Adrenal gland (tissue), 12 donors: ENCODE data around the gene CLCF1. TPM values are rescaled to one million over a fixed set of nuclear protein-coding genes. Genes with fewer than 3 reads are reported as not detected.

ENCODE experiments used
- DNase-seq, 7 donors: peaks; one replicate each; pipeline ENCODE4 v3.0.0-alpha.2; 2019 to 2020
- H3K27ac ChIP-seq, 5 donors: fragments of 200-600 bp; sonication (generic) in 4 of 5; 1 replicate in 3 of 5; 2 replicates in 2 of 5; pipeline versions ENCODE4 v1.5.1 to v1.8.0; 2016 to 2020; ENCODE audit warnings: mild to moderate bottlenecking in 1 of 5
- H3K27me3 ChIP-seq: fragments of 200-600 bp; 2 replicates; pipeline ENCODE4 v1.8.0; 2021
- H3K36me3 ChIP-seq, 2 donors: fragments of 200-600 bp; replicated peaks in 1 of 2; 1 replicate in 1 of 2; 2 replicates in 1 of 2; pipeline versions ENCODE4 v1.5.1 to v1.8.0; 2018 to 2022
- H3K4me1 ChIP-seq, 2 donors: fragments of 200-600 bp; replicated peaks in 1 of 2; 1 replicate in 1 of 2; 2 replicates in 1 of 2; pipeline versions ENCODE4 v1.5.1 to v1.8.0; 2018 to 2021
- H3K4me3 ChIP-seq, 4 donors: fragments of 200-600 bp; sonication (generic) in 3 of 4; one replicate each; pipeline ENCODE4 v1.5.1; 2016 to 2018
- H3K9me3 ChIP-seq, 3 donors: fragments of 200-600 bp; sonication (generic) in 1 of 3; replicated peaks in 1 of 3; 1 replicate in 2 of 3; 2 replicates in 1 of 3; pipeline versions ENCODE4 v1.5.1 to v1.8.0; 2016 to 2021
- POLR2A ChIP-seq, 2 donors: fragments of 450-650 bp; IDR thresholded peaks; one replicate each; pipeline ENCODE4 v1.6.1; 2017; ENCODE audit warnings: antibody characterized with exemption in 2 of 2, mild to moderate bottlenecking in 2 of 2, moderate library complexity in 1 of 2
- WGBS, 4 donors: extraction: QIAGEN DNeasy Blood & Tissue Kit in 2 of 4; methylation state at CpG; one replicate each; pipeline versions ENCODE4 v1.1.5 to v1.1.7; 2013 to 2017; 5-methylcytosine and 5-hydroxymethylcytosine counted together
- intact Hi-C, 2 donors: fragments of 100-400 bp; cut with DNase I; formaldehyde crosslinking; loops; one replicate each; pipeline versions ENCODE4 v1.14.1 to v1.15.0; 2022 to 2023
- polyA plus RNA-seq, 3 donors: library from polyadenylated mRNA; stranded (reverse); fragments of 200-250 nt in 2 of 3; fragments of 350-450 nt in 1 of 3; fragmentation: Illumina TruSeq in 1 of 3; extraction: RNeasy Lipid Tissue Mini Kit (QIAGEN cat#74804) in 1 of 3; gene quantifications; one replicate each; pipeline ENCODE4 v1.2.3, GENCODE V29; 2013 to 2014
- total RNA-seq, 9 donors: library from RNA; depleted of rRNA in 4 of 9; stranded (reverse); fragments of >200 nt in 4 of 9; fragments of 120-200 nt in 1 of 9; fragmentation: NEBNext Ultra II Directional in 1 of 9; extraction: Animal tissue kit (Norgen Biotek cat#: 25700) in 1 of 9; gene quantifications; one replicate each; pipeline versions ENCODE4 v1.1.0 to v1.2.4, GENCODE V29; 2013 to 2023
- TF ChIP-seq, protein P1 (sequence below), 6 experiments: fragments of 450-650 bp in 4 of 6; fragments of 200-600 bp in 2 of 6; sonication (generic) in 1 of 6; IDR thresholded peaks; 1 replicate in 5 of 6; 2 replicates in 1 of 6; pipeline versions ENCODE4 v1.5.1 to v1.8.0; 2016 to 2021; ENCODE audit warnings: antibody characterized with exemption in 6 of 6, mild to moderate bottlenecking in 2 of 6, moderate library complexity in 1 of 6
- donor health status: healthy with polysubstance abuse.
- donor health status: Bipolar disorder and iron deficiency.
- donor health status: DM: yes; HTN: yes; CAD: no.
- donor health status: DM: no; HTN: no; CAD: no.
- donor health status: DM: no; HTN: no; CAD: no.
- donor health status: DM: yes; HTN: yes; CAD: no.

CLCF1 gene
- total and polyA plus RNA-seq, 12 donors = 0.17 to 16.1 (median 3.1) TPM

DNA sequence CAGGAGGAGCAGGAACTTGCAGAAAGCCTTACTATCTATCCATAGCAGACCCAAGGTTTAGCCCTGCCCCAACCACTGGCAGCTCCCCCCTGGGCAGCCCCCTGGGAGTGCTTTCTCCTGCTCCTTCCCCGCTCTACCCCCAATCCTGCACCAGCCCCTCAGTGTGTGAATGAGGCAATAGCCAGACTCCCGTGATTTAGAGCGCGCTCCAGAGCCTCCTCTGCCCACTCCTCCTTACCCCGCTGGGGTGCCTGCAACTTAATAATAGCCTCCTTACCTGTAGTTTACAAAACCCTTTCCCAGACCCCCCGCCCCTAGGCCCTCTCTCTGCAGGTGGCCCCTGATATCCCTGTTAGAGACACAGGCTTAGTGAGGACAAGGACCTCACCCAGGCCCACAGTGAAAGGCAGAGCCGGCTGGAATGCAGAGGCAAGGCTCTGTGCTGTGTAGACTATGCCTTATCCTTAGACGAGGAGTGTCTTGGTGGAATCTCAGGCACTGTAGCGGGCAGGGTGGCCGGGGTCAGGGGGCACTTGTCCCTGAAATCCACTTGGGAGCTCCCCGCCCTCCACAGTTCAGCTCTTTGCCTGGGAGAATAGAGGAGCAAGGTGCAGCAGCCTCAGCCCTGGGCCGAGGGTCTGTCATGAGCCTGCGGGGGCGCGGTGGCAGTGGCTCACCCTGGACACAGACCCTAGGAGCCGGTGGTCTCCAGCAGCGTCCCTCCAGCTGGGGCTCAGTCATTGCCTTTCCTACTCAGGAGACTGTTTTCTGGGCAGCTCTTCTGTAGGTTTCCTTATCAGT is 37.8 kb upstream of the CLCF1 start:
- intact Hi-C loops = no loop called here
- no peak overlapping the region for H3K27ac ChIP-seq
- no peaks in the 10 kb centered on the region for H3K9me3 ChIP-seq
- no peak overlapping the region for H3K4me3 ChIP-seq
- TF ChIP-seq, protein P1, sequence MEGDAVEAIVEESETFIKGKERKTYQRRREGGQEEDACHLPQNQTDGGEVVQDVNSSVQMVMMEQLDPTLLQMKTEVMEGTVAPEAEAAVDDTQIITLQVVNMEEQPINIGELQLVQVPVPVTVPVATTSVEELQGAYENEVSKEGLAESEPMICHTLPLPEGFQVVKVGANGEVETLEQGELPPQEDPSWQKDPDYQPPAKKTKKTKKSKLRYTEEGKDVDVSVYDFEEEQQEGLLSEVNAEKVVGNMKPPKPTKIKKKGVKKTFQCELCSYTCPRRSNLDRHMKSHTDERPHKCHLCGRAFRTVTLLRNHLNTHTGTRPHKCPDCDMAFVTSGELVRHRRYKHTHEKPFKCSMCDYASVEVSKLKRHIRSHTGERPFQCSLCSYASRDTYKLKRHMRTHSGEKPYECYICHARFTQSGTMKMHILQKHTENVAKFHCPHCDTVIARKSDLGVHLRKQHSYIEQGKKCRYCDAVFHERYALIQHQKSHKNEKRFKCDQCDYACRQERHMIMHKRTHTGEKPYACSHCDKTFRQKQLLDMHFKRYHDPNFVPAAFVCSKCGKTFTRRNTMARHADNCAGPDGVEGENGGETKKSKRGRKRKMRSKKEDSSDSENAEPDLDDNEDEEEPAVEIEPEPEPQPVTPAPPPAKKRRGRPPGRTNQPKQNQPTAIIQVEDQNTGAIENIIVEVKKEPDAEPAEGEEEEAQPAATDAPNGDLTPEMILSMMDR (IDR thresholded peaks at IDR 0.05) = no peak
- no peak for TF ChIP-seq POLR2A (IDR thresholded peaks at IDR 0.05)
- peaks cover 4 to 9% of the 10 kb centered on the region in 2 donors for H3K4me1 ChIP-seq
- WGBS, 4 donors = 75 to 83% (median 77%) methylated on average over 10 to 17 of the region's 17 CpGs
- H3K27me3 ChIP-seq = peaks cover 39% of the 10 kb centered on the region
- DNase-seq = no peak
- no peaks in the 10 kb centered on the region for H3K36me3 ChIP-seq

DNA sequence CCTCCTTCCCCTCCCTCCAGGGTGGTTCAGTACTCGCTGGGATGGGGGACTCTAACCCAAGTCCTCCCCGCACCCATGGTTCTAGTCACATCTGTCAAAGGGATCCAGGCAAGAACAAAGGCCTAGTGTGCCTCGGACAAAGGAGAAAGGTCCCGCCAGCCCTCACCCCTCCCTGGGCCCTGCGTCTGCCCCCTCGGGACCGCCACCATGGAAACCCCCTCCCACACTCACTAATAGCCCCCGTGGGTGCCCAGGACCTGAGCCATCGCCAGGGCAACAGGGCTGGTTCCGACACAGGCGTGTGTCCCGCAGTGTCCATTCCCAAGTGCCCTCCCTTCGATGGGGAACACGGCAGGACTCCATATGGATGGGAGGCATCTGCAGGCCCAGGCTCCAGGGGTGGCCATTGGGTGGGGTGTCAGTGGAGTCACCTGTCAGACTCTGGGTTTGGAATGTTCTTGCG is 37.0 kb upstream of the CLCF1 start:
- Histone ChIP-seq H3K9me3 (no peaks in the 10 kb centered on the region), H3K4me3 (no peak overlapping the region), H3K27me3 (peaks cover 39% of the 10 kb centered on the region), H3K36me3 (no peaks in the 10 kb centered on the region), H3K4me1 (peaks cover 4 to 8% of the 10 kb centered on the region in 2 donors), H3K27ac (no peak overlapping the region)
- intact Hi-C loops = no loop called here
- DNase-seq = no peak
- TF ChIP-seq, protein P1 (IDR thresholded peaks at IDR 0.05) = no peak
- TF ChIP-seq POLR2A (IDR thresholded peaks at IDR 0.05) = no peak
- 54 to 69% (median 60%) methylated on average over 9 to 15 of the region's 15 CpGs; no CpG with 5 or more reads in 1 of the 4 donors for WGBS, 4 donors

DNA sequence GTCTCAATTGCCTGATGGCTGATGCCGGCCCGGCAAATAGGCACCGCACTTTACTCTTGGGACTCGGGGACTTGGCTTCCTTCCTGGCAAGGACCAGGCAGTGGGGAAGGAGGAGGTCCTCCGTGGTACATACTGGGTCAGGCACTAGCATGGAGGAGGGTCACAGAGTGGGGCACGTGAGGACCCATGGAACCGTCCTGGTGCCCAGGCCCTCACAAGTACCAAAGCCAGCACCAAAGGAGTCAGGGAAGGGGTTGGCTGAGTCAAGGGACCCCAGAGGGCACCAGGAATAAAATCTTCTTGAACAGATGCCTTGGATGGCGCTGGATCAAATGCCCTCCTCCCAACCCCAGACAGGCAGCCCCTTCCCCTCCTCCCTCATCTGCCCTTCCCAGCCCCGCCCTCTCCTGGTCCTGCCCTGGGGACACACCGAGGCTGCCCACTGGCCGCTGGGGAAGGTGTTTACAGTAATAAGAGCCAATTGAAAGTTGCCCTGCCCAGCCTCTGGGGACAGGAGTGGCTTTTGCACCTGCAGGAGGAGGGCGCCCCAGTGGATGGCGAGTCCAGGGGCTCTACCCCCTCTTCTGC is 36.5 kb upstream of the CLCF1 start:
- Histone ChIP-seq H3K36me3 (no peaks in the 10 kb centered on the region), H3K27me3 (peaks cover 37% of the 10 kb centered on the region), H3K4me1 (peaks cover 0 to 4% of the 10 kb centered on the region in 2 donors), H3K9me3 (no peaks in the 10 kb centered on the region), H3K4me3 (no peak overlapping the region), H3K27ac (no peak overlapping the region)
- no peak for DNase-seq
- 30 to 55% (median 41%) methylated on average over 3 to 13 of the region's 13 CpGs for WGBS, 4 donors
- TF ChIP-seq POLR2A (IDR thresholded peaks at IDR 0.05) = no peak
- TF ChIP-seq, protein P1 (IDR thresholded peaks at IDR 0.05) = no peak
- intact Hi-C loops = loop anchor here in 1 of 2 donors (5.0 kb wide), 1 partner anchor 97 kb away; the partner anchor contains the start of genes CDK2AP2 and PITPNM1

DNA sequence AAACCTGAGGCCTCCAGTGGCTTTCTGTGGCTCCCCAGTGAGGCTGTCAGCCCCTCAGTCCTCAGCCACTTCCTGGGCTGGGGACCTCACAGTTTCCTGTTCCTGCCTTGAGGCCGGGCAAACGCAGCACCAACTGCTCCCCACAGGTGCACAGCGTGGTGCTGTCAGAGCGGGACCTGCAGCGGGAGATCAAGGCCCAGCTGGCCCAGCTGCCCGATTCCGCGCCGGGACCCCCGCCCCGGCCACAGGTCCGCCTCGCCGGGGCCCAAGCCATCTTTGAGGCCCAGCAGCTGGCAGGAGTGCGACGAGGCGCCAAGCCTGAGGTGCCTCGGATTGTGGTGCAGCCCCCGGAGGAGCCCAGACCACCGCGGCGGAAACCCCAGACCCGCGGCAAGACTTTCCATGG is 35.9 kb upstream of the CLCF1 start:
- intact Hi-C loops = loop anchor here in 1 of 2 donors (5.0 kb wide), 1 partner anchor 98 kb away; the partner anchor contains the start of genes CDK2AP2 and PITPNM1

More for the DNA sequence above, 35.9 kb upstream of the CLCF1 start:
- H3K4me3 ChIP-seq = no peak overlapping the region
- H3K27ac ChIP-seq = no peak overlapping the region
- peaks cover 36% of the 10 kb centered on the region for H3K27me3 ChIP-seq
- DNase-seq = no peak
- no peaks in the 10 kb centered on the region for H3K9me3 ChIP-seq
- H3K36me3 ChIP-seq = no peaks in the 10 kb centered on the region
- WGBS, 4 donors = 28 to 92% (median 46%) methylated on average over 5 to 24 of the region's 24 CpGs
- TF ChIP-seq, protein P1 (IDR thresholded peaks at IDR 0.05) = no peak
- TF ChIP-seq POLR2A (IDR thresholded peaks at IDR 0.05) = no peak
- peaks cover 0 to 4% of the 10 kb centered on the region in 2 donors for H3K4me1 ChIP-seq
